Heart right ventricle (tissue), 16 donors: ENCODE results near the gene TAB3. TPM values are rescaled to one million over a fixed set of nuclear protein-coding genes. Genes with fewer than 3 reads are reported as not detected.

Experiments used
- ATAC-seq, 8 donors: fragments of 200-7000 bp; cut with Tn5 transposase; one replicate each; pipeline ENCODE4 v1.9.1; 2020; ENCODE audit warnings: mild to moderate bottlenecking in 8 of 8, moderate library complexity in 8 of 8, moderate number of reproducible peaks in 1 of 8
- DNase-seq, 2 donors: peaks; one replicate each; pipeline ENCODE4 v3.0.0-alpha.2; 2020
- H3K27ac ChIP-seq, 10 donors: fragments of 200-600 bp; sonication (generic) in 2 of 10; one replicate each; pipeline versions ENCODE4 v1.5.0 to v1.8.0; 2020 to 2022; ENCODE audit warnings: mild to moderate bottlenecking in 3 of 10
- H3K27me3 ChIP-seq, 7 donors: fragments of 200-600 bp; one replicate each; pipeline ENCODE4 v1.8.0; 2021 to 2022; ENCODE audit warnings: mild to moderate bottlenecking in 2 of 7
- H3K36me3 ChIP-seq, 9 donors: fragments of 200-600 bp; sonication (generic) in 1 of 9; one replicate each; pipeline versions ENCODE4 v1.5.0 to v1.8.0; 2020 to 2022; ENCODE audit warnings: mild to moderate bottlenecking in 2 of 9
- H3K4me1 ChIP-seq, 9 donors: fragments of 200-600 bp; sonication (generic) in 1 of 9; one replicate each; pipeline versions ENCODE4 v1.5.0 to v1.8.0; 2020 to 2022; ENCODE audit warnings: mild to moderate bottlenecking in 4 of 9
- H3K4me3 ChIP-seq, 10 donors: fragments of 200-600 bp; sonication (generic) in 2 of 10; one replicate each; pipeline versions ENCODE4 v1.5.0 to v1.8.0; 2020 to 2022; ENCODE audit warnings: mild to moderate bottlenecking in 7 of 10, moderate library complexity in 2 of 10
- H3K9me3 ChIP-seq, 11 donors: fragments of 200-600 bp in 10 of 11; sonication (generic) in 2 of 11; one replicate each; pipeline versions ENCODE4 v1.5.0 to v1.8.0; 2013 to 2022; ENCODE audit warnings: mild to moderate bottlenecking in 2 of 11, control low read depth in 1 of 11, moderate library complexity in 1 of 11
- CTCF ChIP-seq, 9 donors: fragments of 200-600 bp; sonication (generic) in 2 of 9; IDR thresholded peaks; one replicate each; pipeline versions ENCODE4 v1.5.0 to v1.8.0; 2021 to 2022; ENCODE audit warnings: antibody characterized with exemption in 9 of 9, mild to moderate bottlenecking in 5 of 9, moderate library complexity in 1 of 9
- WGBS, 2 donors: extraction: QIAGEN DNeasy Blood & Tissue Kit; methylation state at CpG; one replicate each; pipeline ENCODE4 v1.1.7; 2013; ENCODE audit warnings: inconsistent platforms in 1 of 2; 5-methylcytosine and 5-hydroxymethylcytosine counted together
- intact Hi-C, 10 donors: fragments of 100-400 bp; cut with DNase I; formaldehyde crosslinking; loops; one replicate each; pipeline versions ENCODE4 v1.11.1 to v1.14.2; 2022
- polyA plus RNA-seq, 2 donors: library from polyadenylated mRNA; stranded (reverse); fragments of 200-250 nt; gene quantifications; one replicate each; pipeline ENCODE4 v1.2.3, GENCODE V29; 2013
- total RNA-seq, 10 donors: library from RNA; stranded (reverse); fragmentation: NEBNext Ultra II Directional in 3 of 10; extraction: Animal tissue kit (Norgen Biotek cat#: 25700) in 3 of 10; gene quantifications; one replicate each; pipeline versions ENCODE4 v1.2.1 to v1.2.4, GENCODE V29; 2021 to 2023
- donor health status: Arrhythmogenic right ventricular cardiomyopathy.
- donor health status: ischemic (EF 13 %, LVEDD 7.1; RV severe dilation, severe dysfunction).
- donor health status: healthy with polysubstance abuse.
- donor health status: DM: no; HTN: yes; CAD: no.
- donor health status: DM: no; HTN: no; CAD: no.
- donor health status: ischemic (EF 25% LVEDD 6.9; RV normal size, moderate dysfunction).
- donor health status: ischemic (EF 25% LVEDD 5.7; RV mildly dilated, moderate dysfunction).
- donor health status: healthy.
- donor health status: DM: yes; HTN: yes; CAD: no.
- donor health status: Ischemic cardiomyopathy.
- donor health status: ischemic (EF 35%, LVEDD 5.7; RV mildly dilated, moderate dysfunction).
- donor health status: nonischemic (EF 11% LVEDD 7.7; RV severe dilation, severe dysfunction).
- donor health status: DM: yes; HTN: yes; CAD: no.
- donor health status: PGD.
- donor health status: ischemic (EF 29% LVEDD 5.4; RV normal size, mild dysfunction).
- donor health status: nonischemic (EF 23%, LVEDD 6.1; RV moderate dilation, normal function).

The TAB3 gene
- total and polyA plus RNA-seq, 12 donors = 3.9 to 19.3 (median 14.5) TPM

GRCh38 chrX:30918480-30918879 lies 29.4 kb upstream of the TAB3 start:
- no peak for TF ChIP-seq CTCF (IDR thresholded peaks at IDR 0.05)
- Histone ChIP-seq H3K9me3 (no peaks in the 10 kb centered on the region), H3K4me1 (no peaks in the 10 kb centered on the region), H3K36me3 (no peaks in the 10 kb centered on the region), H3K4me3 (no peak overlapping the region), H3K27me3 (peaks cover 0 to 15% (median 0%) of the 10 kb centered on the region in 7 donors), H3K27ac (no peak overlapping the region)
- ATAC-seq = no peak
- WGBS, 2 donors = 81 to 83% methylated on average over 1 of the region's 1 CpG
- no peak for DNase-seq
- intact Hi-C loops = no loop called here

- ATAC-seq (no peak), DNase-seq (no peak)
- Histone ChIP-seq H3K36me3 (no peaks in the 10 kb centered on the region), H3K9me3 (no peaks in the 10 kb centered on the region), H3K27me3 (peaks cover 0 to 23% (median 0%) of the 10 kb centered on the region in 7 donors), H3K27ac (no peak overlapping the region), H3K4me1 (peaks cover 0 to 5% (median 0%) of the 10 kb centered on the region in 9 donors), H3K4me3 (no peak overlapping the region)
- TF ChIP-seq CTCF (IDR thresholded peaks at IDR 0.05) = no peak
- WGBS, 2 donors = 85 to 99% methylated on average over 2 of the region's 2 CpGs
- intact Hi-C loops = no loop called here
Measured at GRCh38 chrX:30913492-30913891, 24.4 kb upstream of the TAB3 start.

- intact Hi-C loops = no loop called here
- Histone ChIP-seq H3K4me3 (no peak overlapping the region), H3K27me3 (peaks cover 0 to 40% (median 0%) of the 10 kb centered on the region in 7 donors), H3K27ac (no peak overlapping the region), H3K4me1 (peaks cover 0 to 5% (median 0%) of the 10 kb centered on the region in 9 donors), H3K36me3 (no peaks in the 10 kb centered on the region), H3K9me3 (no peaks in the 10 kb centered on the region)
- TF ChIP-seq CTCF (IDR thresholded peaks at IDR 0.05) = no peak
- ATAC-seq (no peak), DNase-seq (no peak)
- WGBS, 2 donors = 45 to 67% methylated on average over 7 of the region's 7 CpGs
Measured at GRCh38 chrX:30910124-30910860, 21.2 kb upstream of the TAB3 start.

GRCh38 chrX:30906726-30907125 lies 17.7 kb upstream of the TAB3 start:
- DNase-seq (no peak), ATAC-seq (no peak)
- no peak overlapping the region for H3K4me3 ChIP-seq
- H3K9me3 ChIP-seq = no peaks in the 10 kb centered on the region
- no peak overlapping the region for H3K27ac ChIP-seq
- TF ChIP-seq CTCF (IDR thresholded peaks at IDR 0.05) = no peak
- intact Hi-C loops = no loop called here
- peaks cover 0 to 5% (median 0%) of the 10 kb centered on the region in 9 donors for H3K4me1 ChIP-seq
- H3K36me3 ChIP-seq = no peaks in the 10 kb centered on the region
- H3K27me3 ChIP-seq = peaks cover 0 to 42% (median 0%) of the 10 kb centered on the region in 7 donors
- WGBS, 2 donors = 76 to 90% methylated on average over 1 of the region's 1 CpG
